ENCODE results near the gene IL36B.

The IL36B gene

DNA sequence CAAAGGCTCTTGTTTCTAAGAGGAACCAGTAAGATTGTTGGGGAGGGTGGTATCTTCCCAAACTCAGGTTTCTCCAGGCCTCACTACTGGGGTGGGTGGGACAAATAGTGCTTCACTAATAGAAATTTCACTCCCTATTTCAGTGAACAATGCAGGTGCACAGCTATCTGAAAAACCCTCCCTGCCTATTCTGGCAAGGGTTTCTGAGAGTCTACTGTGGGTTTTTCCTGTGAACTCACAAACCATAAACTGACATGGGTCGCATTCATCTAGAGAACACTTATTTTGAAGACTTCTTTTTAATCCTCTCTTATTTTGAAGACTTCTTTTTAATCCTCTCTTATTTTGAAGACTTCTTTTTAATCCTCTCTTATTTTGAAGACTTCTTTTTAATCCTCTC lies 43.0 kb downstream of the IL36B start:
- DNase-seq (ENCODE audit: low spot score), result no peak

DNA sequence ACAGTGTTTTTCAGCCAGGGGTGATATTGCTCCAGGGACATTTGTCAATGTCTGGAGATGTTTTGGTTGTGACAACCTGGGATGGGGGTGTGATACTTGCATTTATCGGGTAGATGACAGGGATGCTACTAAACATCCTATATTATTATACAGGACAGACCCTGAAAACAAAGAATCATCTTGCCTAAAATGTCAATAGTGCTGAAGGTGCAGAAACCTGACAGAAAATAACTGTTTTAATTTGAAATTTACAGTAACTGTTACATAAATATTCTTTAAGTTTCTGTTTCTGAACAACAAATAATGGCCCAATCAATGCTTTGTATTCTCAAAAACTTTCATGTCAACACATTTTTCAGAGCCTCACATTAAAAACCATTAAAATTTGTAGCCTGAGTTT lies 45.4 kb downstream of the IL36B start:
- DNase-seq (ENCODE audit: low spot score), result no peak

DNA sequence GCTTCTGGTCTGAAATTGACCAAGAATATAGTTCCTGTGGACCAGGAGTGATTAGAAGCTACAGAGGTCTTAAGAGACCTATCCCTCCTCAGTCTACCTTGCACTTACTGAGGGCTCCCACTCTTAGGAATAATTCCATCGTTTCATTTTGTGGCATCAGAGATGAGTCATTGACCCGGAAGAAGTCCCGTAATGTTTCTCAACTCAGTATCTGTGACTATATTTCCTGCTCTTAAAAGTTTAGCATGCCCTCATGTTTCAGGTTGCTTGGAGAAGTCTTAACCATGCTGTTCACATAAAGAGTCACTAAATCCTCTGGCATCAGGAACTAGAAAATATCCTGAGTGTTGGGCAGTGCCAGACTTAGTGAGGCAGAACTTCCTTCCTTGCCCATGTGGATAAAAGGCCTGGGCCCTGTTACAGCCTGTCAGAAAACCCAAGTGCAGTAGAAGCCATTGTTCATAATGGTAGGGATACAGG lies 47.6 kb downstream of the IL36B start, which contains the start of gene IL36A:
Gene IL36A, plus strand, starts transcription at position 430 of the 480 bp plus-strand sequence. CDS start 413 bp downstream, outside the sequence.
- DNase-seq (ENCODE audit: low spot score), result no peak

DNA sequence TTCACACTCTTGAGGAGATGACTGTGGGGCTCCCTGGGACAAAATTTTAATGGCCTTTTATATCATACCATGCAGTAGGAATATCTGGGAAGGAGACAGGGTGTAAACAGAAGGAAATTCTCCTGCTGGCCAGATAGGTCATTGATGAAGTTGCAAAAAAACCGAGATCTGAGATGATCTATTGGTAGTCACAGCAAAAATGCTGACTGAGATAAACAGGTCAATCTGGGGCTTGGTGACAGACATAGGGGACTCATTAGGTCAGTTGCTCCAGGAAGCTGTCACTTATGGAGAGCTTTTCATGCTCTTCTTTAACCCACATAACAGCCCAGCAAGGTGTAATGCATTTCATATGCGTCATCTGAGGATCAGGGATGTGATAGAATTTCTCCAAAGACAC lies 50.0 kb downstream of the IL36B start:
- DNase-seq (ENCODE audit: low spot score), result no peak

DNA sequence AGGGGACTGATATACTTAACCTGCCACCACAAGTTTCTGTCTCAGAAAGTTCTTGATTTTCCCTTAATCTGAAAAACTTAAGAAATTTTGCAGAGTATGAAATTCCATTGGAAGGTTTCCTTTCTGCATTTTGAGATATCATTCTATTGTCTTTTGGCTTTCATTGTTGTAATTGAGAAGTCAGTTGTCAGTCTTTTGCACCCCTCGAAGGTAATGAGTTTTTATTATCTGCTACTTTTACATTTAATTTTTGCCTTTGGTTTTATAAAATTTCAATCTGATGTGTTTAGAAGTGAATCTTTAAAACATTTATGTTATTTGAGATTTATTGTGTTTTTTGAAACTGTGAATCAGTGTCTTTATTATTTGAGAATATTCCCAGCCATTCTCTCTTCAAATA lies 52.2 kb downstream of the IL36B start:
- no peak for DNase-seq (ENCODE audit: low spot score)

DNA sequence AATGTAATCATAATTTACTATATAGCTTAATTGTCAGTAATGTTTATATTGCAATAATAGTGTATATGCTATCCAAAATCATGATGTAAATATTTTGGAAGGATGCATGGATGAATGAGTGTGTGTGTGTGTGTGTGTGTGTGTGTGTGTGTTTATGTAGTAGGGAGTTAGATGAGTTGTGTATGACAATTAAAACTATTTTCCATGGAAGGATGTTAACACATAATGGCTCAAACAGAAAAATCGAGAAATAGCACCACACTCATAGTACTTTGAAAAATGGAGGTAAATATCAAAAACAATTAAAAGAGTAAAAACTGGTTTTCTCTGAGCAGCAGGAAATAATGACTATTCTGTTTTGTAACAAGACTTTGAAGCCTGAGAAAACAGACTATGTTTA lies 55.5 kb downstream of the IL36B start:
- no peak for DNase-seq (ENCODE audit: low spot score)

DNA sequence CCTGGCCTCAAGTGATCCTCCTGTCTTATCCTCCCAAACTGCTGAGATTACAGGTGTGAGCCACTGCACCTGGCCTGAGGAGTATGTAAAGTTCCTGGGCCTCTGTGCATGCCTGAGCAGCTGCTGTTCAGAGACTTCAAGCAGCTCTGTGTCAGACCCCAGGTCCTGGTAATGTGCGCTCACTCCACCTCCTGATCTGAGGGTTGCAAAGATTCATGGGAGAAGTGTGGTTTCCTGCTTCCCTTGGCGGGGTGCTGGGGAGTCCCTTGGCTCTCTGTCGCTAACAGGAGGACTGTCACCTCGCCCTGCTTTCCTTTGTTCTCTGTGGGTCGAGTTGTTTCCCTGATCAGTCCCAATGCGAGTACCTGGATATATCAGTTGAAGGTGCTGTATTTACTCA lies 56.0 kb downstream of the IL36B start:
- no peak for DNase-seq (ENCODE audit: low spot score)

DNA sequence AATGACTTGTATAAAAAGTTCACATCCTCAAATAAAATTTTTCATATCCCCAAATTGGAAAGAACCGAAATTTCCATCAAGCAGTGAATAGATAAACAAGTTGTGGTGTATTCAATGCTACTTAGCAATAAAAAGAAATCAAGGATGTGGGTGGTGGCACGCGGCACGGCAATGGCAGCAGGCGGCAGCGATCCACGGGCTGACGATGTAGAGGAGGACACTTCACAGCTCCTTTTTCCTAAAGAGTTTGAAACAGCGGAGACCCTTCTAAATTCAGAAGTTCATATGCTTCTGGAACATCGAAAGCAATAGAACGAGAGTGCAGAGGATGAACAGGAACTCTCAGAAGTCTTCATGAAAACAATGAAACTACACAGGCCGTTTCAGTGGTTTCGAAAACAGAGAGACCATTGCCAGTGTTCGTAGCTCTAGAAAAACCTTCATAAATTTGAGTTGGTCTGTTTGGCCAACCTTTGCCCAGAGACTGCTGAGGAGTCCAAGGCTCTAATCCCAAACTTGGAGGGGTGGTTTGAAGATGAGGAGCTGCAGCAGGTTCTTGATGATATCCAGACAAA lies 57.2 kb downstream of the IL36B start:
- DNase-seq (ENCODE audit: low spot score), result no peak

DNA sequence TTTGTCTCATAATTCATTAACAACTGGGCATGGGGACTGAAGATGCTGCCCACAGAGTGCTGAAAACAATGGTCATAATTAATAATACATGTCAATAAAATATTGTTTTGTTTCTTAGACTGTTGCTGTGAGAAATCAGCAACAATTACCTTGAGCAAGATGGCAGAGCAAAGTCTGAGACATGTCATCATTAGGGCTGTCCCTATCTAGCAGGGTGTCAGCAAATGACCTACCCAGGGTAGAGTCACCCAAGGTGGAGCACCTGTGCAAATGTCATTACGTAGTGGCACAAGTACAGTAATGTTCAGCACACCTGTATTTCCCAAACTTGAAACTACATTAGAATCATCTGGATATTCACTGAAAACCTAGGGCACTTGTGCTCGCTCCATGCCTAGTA lies 58.0 kb downstream of the IL36B start:
- DNase-seq (ENCODE audit: low spot score), result no peak

DNA sequence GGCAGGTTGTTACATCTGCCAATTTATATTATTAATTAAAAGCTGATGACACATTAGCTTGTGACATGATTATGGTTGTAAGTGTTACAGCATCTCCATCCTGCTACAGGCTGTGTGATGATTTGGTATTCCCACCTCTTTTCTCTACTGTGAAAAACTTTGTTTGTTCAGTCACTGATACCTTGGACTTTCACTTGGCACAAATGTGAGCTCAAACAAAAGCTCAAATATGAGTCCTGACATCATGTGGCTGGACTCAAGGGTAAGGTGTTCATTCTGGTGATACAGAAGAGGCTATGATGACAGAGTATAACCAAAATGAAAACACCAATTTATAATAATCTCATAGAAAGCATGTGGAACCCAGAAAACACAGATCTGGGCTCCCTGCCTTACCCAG lies 58.8 kb downstream of the IL36B start:
- no peak for DNase-seq (ENCODE audit: low spot score)

DNA sequence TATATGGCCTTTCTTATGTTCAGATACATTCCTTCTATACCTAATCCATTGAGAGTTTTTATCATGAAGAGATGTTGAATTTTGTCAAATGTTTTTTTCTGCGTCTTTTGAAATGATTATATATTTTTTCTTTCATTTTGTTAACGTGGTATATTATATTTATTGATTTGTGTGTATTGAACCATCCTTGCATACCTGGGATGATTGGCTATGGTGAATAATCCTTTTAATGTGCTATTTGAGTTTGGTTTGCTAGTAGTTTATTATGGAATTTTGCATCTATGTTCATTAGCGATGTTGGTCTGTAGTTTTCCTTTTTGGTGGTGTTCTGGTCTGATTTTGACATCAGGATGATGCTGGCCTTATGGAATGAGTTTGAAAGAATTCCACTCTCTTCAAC lies 63.1 kb downstream of the IL36B start:
- no peak for DNase-seq (ENCODE audit: low spot score)

DNA sequence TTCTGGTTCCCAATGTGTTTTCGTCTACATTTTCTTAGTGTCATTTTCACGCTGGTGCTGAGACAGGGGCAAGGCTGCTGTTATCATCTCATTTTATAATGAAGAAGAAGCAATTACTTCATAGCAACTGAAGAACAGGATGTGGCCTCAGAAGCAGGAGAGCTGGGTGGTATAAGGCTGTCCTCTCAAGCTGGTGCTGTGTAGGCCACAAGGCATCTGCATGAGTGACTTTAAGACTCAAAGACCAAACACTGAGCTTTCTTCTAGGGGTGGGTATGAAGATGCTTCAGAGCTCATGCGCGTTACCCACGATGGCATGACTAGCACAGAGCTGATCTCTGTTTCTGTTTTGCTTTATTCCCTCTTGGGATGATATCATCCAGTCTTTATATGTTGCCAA lies 67.6 kb downstream of the IL36B start:
- DNase-seq (ENCODE audit: low spot score), result no peak

DNA sequence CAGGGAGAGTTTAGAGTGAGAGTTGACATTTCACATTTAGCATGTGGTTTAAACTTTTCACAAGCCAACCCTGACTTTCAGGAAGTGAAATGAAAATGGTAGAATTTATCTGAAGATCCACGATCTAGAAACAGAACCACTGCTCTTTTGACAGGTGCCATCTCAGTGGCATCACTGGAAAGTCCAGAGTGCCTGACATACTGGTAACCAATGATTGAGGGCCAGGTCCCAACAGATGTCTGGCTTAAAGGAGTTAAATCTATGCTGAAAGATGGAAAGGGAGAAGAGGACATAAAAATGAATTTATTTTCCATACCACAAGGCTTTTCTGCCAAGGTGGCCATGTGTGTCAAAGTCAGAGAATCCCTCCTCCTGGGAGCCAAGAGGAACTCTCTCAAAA lies 72.1 kb downstream of the IL36B start:
- DNase-seq (ENCODE audit: low spot score), result no peak

DNA sequence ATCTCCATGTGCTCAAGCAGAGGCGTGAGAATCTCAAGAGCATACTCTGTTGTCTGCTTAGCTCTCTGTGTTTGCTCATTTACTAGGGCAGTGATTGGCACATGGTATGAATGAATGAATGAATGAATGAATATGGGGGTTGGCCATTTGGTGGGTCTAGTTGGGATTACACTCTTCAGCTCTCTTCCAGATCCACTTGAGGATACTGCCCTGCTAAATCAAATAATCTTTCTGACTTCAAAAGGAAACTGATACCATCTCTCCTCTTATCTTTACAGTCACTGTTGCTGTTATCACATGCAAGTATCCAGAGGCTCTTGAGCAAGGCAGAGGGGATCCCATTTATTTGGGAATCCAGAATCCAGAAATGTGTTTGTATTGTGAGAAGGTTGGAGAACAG lies 72.9 kb downstream of the IL36B start:
- no peak for DNase-seq (ENCODE audit: low spot score)

DNA sequence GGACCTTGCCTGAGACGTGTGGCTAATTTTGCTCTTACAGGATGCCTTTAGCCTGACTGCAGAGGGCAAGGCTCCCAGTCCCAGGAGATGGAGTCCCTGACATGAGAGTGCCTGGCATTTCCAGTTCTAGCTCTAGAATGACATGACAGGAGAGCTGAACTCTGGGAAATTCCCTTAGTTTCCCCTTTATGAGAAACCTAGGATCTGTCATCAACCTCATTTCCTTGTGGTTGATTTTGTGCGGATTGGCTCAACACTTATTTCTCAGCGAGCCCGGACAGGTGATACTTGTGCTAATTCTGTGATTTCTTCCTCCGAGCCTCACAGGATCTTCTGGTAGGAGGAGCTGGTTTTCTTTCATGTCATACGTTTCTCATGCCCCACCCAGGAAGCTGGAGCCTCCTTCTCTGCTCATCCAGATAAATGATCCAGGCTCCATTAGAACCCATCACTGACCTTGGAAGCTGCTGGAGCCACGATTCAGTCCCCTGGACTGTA lies 75.1 kb downstream of the IL36B start, which contains the start of gene IL36G:
Gene IL36G, plus strand, starts transcription at position 448 of the 498 bp plus-strand sequence. CDS start 633 bp downstream, outside the sequence.
- no peak for DNase-seq (ENCODE audit: low spot score)

All from hematopoietic multipotent progenitor cell treated with erythropoietin and hydrocortisone succinate and interleukin-3 and kit ligand, for 17 days (in vitro differentiated cells).